Vagina (tissue), 2 donors: ENCODE data around the gene RHOA. TPM values are rescaled to one million over a fixed set of nuclear protein-coding genes. Genes with fewer than 3 reads are reported as not detected.
"Not testable (repeated sequence)": the region's sequence is repeated elsewhere in the genome, so short reads cannot be mapped to it uniquely, and the experiment has no call there.

Experiments used
- DNase-seq, 2 donors: peaks; one replicate each; pipeline ENCODE4 v3.0.0-alpha.2; 2017; ENCODE audit errors: extremely low spot score in 2 of 2
- H3K27ac ChIP-seq: fragments of 200-600 bp; sonication (generic); one replicate; pipeline ENCODE4 v1.5.1; 2019
- H3K27me3 ChIP-seq: fragments of 200-600 bp; sonication (generic); one replicate; pipeline ENCODE4 v1.5.1; 2019
- H3K36me3 ChIP-seq, 2 donors: fragments of 200-600 bp; sonication (generic); one replicate each; pipeline ENCODE4 v1.5.1; 2017 to 2019
- H3K4me1 ChIP-seq: fragments of 200-600 bp; sonication (generic); one replicate; pipeline ENCODE4 v1.5.1; 2019
- H3K4me3 ChIP-seq, 2 donors: fragments of 200-600 bp; sonication (generic); 1 replicate in 1 of 2; 2 replicates in 1 of 2; pipeline ENCODE4 v1.5.1; 2016 to 2019
- H3K9me3 ChIP-seq: fragments of 200-600 bp; sonication (generic); one replicate; pipeline ENCODE4 v1.5.1; 2019
- CTCF ChIP-seq, 3 experiments: fragments of 450-650 bp in 2 of 3; fragments of 200-600 bp in 1 of 3; sonication (generic) in 1 of 3; IDR thresholded peaks; one replicate each; pipeline ENCODE4 v1.5.1; 2017 to 2019; ENCODE audit warnings: antibody characterized with exemption in 3 of 3, mild to moderate bottlenecking in 2 of 3, moderate library complexity in 2 of 3
- POLR2A ChIP-seq, 2 donors: fragments of 450-650 bp; IDR thresholded peaks; one replicate each; pipeline ENCODE4 v1.6.1; 2017; ENCODE audit warnings: antibody characterized with exemption in 2 of 2, mild to moderate bottlenecking in 2 of 2, moderate library complexity in 2 of 2
- POLR2AphosphoS5 ChIP-seq, 2 donors: sonication (generic); formaldehyde crosslinking; IDR thresholded peaks; one replicate each; pipeline ENCODE4 v1.9.0; 2017; ENCODE audit warnings: antibody characterized with exemption in 2 of 2, mild to moderate bottlenecking in 2 of 2, low read depth in 1 of 2; ENCODE audit not compliant: insufficient read depth in 1 of 2
- intact Hi-C: fragments of 100-400 bp; cut with DNase I; formaldehyde crosslinking; loops from one replicate; pipeline ENCODE4 v1.15.1; 2023
- total RNA-seq: library from RNA; depleted of rRNA; stranded (reverse); fragments of >200 nt; gene quantifications from one replicate; pipeline ENCODE4 v1.2.3, GENCODE V29; 2016

The RHOA gene
- total RNA-seq, 1 donor from 2014 or later = 377 TPM

DNA sequence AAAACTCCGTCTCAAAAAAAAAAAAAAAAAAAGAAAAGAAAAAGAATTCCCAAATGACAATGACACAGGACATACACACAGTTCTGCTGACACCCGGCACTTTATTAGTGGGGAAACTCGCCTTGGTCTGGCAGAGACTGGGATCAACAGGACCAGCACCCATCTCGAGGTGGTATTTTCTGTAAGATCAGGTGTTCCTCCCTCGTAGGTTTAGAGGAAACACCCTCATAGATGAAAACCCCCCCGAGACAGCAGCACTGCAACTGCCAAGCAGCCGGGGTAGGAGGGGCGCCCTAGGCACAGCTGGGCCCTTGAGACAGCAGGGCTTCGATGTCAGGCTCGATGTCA lies 54.7 kb downstream of the RHOA start:
- DNase-seq, H3K27me3 ChIP-seq, H3K9me3 ChIP-seq: not testable (repeated sequence)
- Histone ChIP-seq H3K36me3 (peaks cover 0 to 36% of the 10 kb centered on the region in 2 donors), H3K27ac (peak overlapping the region; percentile 91), H3K4me3 (peak overlapping the region; percentile 78 to 89), H3K4me1 (peaks cover 54% of the 10 kb centered on the region)
- intact Hi-C loops = loop anchor here (5.0 kb wide), 1 partner anchor 50 kb away; no protein-coding TSS in a partner anchor

DNA sequence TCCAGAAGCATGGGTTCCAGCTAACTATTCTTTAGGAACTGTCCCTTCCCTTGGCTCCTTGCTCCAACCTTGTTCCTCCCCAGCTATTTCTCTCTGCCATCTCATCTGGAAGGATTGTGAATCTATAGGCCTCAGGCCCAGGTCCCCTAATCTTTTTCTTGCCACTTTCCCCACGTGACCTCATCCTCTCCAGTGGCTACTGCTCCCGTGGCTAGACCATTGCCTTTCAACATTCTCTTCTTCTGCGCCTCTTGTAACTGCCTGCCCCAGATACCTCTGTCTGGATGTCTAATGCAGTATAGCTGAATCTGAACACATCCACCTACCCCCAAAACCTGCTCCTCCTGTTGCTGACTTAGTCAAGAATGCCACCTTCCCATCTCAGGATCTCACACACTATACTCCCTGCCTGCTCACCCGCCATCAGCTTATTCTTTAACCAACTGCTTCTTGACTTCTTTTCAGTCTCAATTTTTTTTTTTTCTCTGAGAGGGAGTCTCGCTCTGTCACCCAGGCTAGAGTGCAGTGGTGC lies 58.8 kb downstream of the RHOA start:
- no peak for DNase-seq
- intact Hi-C loops = no loop called here
- H3K9me3 ChIP-seq = no peaks in the 10 kb centered on the region
- H3K27me3 ChIP-seq = no peaks in the 10 kb centered on the region
- H3K36me3 ChIP-seq = peaks cover 0 to 10% of the 10 kb centered on the region in 2 donors
- H3K4me3 ChIP-seq = no peak overlapping the region
- peak overlapping the region; percentile 86 for H3K27ac ChIP-seq
- TF ChIP-seq POLR2AphosphoS5 (IDR thresholded peaks at IDR 0.05; ENCODE audit: insufficient read depth in 1 of 2, low read depth in 1 of 2) (no peak), POLR2A (IDR thresholded peaks at IDR 0.05) (no peak), CTCF (IDR thresholded peaks at IDR 0.05) (no peak)
- peaks cover 60% of the 10 kb centered on the region for H3K4me1 ChIP-seq

DNA sequence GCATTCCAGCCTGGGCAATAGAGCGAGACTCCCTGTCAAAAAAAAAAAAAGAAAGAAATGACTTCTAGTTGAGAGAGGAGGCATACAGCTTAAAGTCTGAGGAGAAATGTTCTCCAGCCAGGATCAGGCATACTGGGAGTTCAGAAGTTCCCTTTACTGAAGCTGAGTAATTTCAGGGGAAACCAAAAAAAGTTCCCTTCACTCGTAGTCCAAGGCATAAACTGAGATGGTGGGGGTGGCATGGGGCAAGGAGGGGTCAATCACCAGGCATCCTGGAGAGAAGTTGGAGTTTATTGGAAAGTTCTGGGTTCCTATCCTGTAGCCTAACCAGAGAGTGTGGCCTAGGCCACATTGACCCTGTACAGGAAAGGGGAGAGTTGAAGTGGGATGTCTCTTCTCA lies 59.5 kb downstream of the RHOA start:
- Histone ChIP-seq H3K27ac (peak overlapping the region; percentile 86), H3K27me3 (no peaks in the 10 kb centered on the region), H3K4me3 (no peak overlapping the region), H3K9me3 (no peaks in the 10 kb centered on the region), H3K4me1 (peaks cover 57% of the 10 kb centered on the region), H3K36me3 (peaks cover 0 to 10% of the 10 kb centered on the region in 2 donors)
- intact Hi-C loops = no loop called here
- no peak for DNase-seq
- TF ChIP-seq POLR2A (IDR thresholded peaks at IDR 0.05) = no peak
- no peak for TF ChIP-seq POLR2AphosphoS5 (IDR thresholded peaks at IDR 0.05; ENCODE audit: insufficient read depth in 1 of 2, low read depth in 1 of 2)

DNA sequence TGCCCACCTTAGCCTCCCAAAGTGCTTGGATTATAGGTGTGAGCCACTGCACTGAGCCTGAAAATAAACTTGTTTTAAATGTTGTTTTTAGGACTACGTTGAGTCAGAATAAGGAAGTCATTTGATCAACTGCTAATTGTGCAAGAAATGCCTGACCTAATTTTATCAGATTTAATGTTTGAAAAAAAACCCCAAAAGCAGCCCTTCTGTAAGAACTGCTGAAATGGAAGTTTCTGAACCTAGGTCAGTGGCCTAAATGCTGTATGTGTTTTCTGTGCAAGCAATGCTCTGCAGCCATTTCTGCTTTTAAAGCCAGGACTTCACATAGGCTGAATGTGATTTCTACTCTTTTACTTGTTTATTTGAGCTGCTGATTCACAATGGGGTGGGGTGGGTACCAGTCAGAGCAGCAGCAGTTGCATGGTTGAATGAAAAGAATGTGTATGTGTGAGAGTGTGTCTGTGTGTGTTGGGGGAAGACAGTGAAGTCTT lies 60.2 kb downstream of the RHOA start:
- H3K27ac ChIP-seq = peak overlapping the region; percentile 86
- no peak overlapping the region for H3K4me3 ChIP-seq
- intact Hi-C loops = no loop called here
- peaks cover 0 to 9% of the 10 kb centered on the region in 2 donors for H3K36me3 ChIP-seq
- TF ChIP-seq POLR2AphosphoS5 (IDR thresholded peaks at IDR 0.05; ENCODE audit: insufficient read depth in 1 of 2, low read depth in 1 of 2) (peak in 1 of 2 donors; percentile 72), CTCF (IDR thresholded peaks at IDR 0.05) (no peak)
- no peak for DNase-seq
- H3K9me3 ChIP-seq = no peaks in the 10 kb centered on the region
- peaks cover 50% of the 10 kb centered on the region for H3K4me1 ChIP-seq
- no peaks in the 10 kb centered on the region for H3K27me3 ChIP-seq

DNA sequence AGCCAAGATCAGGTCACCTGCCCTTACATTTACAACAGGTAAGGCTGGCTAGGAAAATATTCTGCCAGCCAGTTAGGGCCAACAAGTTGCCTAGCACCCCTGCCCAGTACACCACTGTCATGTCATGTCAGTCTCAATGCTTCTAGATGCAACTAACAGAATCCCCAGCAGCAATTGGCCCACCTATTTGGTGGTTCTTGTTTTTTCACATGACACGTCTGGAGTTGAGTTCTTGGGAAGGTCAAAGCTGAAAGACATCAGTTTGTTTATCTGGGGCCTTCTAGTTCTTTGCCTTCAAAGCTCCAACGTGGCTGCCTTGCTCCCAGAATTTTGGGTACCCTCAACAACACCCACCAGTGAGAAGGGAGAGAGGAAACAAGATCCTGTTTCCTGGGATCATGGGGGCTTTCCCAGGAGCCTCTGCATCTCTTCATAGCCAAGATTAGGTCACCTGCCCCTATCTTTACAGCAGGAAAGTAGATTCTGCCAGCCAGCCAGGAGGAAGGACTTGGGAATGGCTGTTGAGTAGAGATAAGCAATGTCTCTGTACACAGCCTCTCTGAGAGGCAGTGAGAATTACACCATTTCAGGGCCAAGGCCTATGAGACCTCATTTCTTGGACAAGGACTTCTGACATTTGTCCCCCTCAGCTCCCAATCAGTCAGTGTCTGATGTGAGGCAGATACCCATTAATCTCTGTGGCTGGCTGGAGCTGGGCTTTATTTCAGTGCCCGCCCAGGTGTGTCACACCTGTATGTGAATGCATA lies 62.2 kb downstream of the RHOA start:
- Histone ChIP-seq H3K27me3 (no peaks in the 10 kb centered on the region), H3K4me3 (no peak overlapping the region), H3K27ac (no peak overlapping the region), H3K36me3 (no peaks in the 10 kb centered on the region), H3K4me1 (peaks cover 37% of the 10 kb centered on the region), H3K9me3 (no peaks in the 10 kb centered on the region)
- TF ChIP-seq POLR2AphosphoS5 (IDR thresholded peaks at IDR 0.05; ENCODE audit: insufficient read depth in 1 of 2, low read depth in 1 of 2) (no peak), POLR2A (IDR thresholded peaks at IDR 0.05) (no peak), CTCF (IDR thresholded peaks at IDR 0.05) (no peak)
- intact Hi-C loops = no loop called here
- no peak for DNase-seq

DNA sequence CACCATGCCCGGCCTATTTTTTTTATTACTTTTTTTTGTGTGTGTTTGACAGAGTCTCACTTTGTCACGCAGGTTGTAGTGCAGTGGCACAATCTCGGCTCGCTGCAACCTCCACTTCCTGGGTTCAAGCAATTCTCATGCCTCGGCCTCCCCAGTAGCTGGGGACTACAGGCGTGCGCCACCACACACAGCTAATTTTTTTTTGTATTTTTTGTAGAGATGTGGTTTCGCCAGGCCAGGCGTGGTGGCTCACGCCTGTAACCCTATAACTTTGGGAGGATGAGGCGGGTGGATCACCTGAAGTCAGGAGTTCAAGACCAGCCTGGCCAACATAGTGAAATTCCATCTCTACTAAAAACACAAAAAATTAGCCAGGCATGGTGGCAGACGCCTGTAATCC lies 63.4 kb downstream of the RHOA start:
- H3K27me3 ChIP-seq, H3K9me3 ChIP-seq, H3K36me3 ChIP-seq, H3K27ac ChIP-seq, H3K4me3 ChIP-seq, intact Hi-C loops, DNase-seq: not testable (repeated sequence)
- peaks cover 32% of the 10 kb centered on the region for H3K4me1 ChIP-seq
